GM18499 (cell line): Measurements from ENCODE around the gene ATP6V1B1.

Experiments used
- ATAC-seq: cut with Tn5 transposase; IDR thresholded peaks from one replicate; pipeline ENCODE4 v1.9.1; 2021; ENCODE audit warnings: moderate number of reproducible peaks; ENCODE audit not compliant: insufficient read depth, unreplicated experiment

Gene ATP6V1B1

DNA sequence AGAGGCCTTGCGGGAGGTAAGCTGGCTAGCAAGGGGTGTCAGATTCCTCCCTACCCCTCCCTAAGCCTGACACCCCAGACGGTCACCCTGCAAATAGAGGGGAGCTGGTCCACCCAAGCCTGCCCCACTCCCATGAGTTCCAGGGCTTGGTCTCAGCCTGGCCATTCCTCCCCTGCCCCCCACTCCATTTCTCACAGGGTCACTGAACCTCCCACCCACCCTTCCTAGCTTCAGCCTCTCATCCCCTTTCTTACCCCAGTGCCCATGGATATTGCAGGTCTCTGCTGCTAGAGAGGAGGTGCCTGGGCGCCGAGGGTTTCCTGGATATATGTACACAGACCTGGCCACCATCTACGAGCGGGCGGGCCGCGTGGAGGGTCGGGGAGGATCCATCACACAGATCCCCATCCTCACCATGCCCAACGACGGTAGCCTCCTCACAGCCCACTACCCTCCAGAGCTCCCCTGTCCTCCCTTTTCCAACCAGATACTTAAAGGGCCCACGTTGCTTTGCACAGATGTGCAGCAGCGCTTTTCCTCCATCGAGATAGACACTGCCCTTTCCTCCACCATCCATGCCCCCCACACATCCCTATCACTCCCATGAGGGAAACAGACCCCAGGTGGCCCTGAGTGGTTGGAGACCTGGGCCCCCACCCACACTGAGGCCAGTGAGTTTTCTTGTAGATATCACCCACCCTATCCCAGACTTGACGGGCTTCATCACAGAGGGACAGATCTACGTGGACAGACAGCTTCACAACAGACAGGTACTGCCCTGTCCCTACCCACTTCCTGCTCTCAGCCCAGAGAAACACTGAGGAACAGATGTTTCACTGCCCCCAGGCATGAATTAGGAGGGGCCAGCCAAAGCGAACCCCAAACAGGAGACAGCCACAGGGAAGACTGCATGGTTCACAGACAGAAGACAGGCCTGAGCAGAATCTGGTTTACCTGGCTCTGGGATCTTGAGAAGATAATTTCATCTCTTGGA, 27.5 kb downstream of the ATP6V1B1 start:
- no peak for ATAC-seq

DNA sequence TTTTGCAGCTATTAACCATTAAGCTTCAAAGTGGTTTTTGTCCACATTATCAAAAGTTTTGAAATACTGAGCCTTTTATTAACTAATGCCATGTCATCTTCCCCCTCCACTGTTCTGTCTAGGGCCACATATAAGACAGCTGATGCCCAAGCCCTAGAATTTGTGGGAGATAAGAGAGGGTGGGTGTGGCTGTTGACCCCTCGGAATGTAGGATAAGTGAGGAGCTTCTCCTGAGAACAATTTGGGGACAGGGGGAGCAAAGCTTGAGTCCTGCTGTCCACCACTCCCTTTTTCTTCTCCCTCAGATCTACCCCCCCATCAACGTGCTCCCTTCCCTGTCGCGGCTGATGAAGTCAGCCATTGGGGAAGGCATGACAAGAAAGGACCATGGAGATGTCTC, 28.4 kb downstream of the ATP6V1B1 start:
- no peak for ATAC-seq

DNA sequence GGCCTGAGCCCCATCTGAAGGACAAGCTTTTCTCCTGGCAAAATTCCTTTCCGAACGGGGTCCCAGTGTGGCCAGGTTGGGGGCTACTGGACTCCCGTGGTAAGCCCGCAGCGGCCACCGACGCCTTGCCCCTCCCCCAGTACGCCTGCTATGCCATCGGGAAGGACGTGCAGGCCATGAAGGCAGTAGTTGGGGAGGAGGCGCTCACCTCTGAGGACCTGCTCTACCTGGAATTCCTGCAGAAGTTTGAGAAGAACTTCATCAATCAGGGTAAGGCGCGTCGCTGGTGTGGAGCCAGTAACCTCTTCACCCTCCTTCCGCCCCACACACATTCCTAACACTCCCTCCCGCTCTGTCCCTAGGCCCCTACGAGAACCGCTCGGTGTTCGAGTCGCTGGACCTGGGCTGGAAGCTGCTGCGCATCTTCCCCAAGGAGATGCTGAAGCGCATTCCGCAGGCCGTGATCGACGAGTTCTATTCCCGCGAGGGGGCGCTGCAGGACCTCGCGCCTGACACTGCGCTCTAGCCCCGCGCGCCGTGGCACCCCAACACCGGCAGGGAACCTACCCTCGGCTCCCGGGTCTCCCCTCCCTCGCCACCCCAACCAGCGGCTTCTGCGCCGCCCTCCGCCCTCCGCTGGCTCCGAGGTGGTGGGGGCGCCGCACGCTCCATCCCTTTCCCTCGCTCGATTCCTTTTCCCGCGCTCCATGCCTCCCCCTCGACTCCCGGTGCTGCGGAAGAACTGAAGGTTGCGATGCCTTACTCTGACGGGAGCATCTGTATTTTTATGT, 29.1 kb downstream of the ATP6V1B1 start:
- no peak for ATAC-seq

DNA sequence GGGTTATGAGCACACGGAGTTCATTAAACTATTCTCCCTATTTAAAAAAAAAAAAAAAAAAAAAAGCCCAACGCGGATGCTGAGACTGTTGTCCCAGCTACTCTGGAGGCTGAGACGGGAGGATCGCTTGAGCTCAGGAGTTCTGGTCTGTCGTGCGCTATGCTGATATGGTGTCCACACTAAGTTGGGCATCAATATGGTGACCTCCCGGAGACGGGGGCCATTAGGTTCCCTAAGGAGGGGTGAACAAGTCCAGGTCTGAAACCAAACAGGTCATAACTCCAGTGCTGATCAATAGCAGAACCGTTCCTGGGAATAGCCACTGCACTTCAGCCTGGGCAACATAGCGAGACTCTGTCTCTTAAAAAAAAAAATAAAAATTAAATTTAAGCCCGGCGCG, 29.8 kb downstream of the ATP6V1B1 start:
- ATAC-seq, result no peak

DNA sequence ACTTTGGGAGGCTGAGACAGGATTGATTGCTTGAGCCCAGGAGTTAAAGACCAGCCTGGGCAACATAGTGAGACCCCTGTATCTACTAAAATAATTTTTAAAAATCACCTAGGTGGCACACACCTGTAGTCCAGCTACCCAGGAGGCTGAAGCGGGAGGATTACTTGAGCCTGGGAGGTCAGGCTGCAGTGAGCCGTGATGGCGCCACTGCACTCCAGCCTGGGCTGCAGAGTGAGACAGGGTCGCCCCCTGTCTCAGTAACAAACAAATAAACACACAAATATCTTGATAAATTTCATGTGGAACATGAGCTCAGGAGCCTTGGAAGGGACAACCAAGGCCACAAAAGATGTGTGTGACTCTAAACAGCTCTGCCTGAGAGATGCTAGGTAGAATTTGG, 31.0 kb downstream of the ATP6V1B1 start:
- ATAC-seq, result no peak

DNA sequence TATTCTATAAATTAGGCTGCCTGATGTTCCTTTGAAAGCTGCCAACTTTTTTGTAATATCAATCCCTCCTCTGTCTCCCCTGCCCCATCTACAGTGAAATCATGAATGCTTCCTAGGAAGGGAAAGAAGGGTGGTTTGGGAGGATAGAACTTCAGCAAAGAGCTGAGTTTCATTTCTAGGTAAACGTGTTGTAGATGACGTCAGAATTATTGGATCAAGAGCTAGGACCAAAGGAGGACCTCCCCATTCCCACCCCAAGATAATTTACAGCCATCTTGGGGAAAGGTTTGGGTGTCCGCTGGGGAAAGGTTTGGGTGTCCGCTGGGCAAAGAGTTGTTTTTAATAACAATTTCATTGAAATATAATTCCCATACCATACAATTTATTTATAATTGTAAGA, 31.5 kb downstream of the ATP6V1B1 start:
- ATAC-seq, result no peak

DNA sequence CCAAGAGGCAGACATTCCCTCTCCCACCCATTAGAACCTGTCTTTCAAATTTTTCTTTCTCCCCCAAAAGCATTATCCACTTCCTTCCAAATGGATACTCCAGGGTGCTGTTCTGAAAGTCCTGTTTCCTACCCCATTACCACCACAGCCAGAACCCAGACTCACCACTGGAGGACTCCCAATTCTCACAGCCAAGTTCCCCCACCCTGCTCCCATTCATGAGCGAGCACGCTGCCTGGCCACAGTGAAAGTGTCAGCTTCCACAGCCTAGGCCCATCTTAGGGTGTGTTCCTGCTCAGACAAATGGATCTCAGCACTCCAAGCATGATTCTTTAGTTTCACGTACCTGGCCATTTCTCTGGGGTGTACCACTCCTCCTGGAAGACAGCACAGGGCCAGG, 38.9 kb downstream of the ATP6V1B1 start:
- no peak for ATAC-seq

DNA sequence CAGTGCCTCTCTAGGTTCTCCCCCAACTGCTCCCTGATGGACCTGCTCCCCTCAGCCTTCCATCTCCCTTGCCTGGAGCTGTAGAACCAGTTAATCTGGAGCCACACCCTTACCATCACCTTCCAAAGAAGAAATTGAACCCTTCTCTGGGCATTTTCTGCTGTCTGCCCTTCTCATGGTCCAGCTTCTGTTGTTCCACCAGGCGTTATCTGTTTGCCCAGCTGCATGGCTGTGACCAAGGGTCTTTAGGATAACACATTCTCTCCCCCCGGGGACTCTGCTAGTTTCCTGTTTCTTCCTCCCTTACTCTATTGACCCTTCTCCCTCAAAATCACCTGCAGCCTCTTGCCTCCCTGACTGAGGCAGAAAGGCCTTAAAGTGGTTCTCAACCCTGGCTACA, 39.5 kb downstream of the ATP6V1B1 start:
- no peak for ATAC-seq

DNA sequence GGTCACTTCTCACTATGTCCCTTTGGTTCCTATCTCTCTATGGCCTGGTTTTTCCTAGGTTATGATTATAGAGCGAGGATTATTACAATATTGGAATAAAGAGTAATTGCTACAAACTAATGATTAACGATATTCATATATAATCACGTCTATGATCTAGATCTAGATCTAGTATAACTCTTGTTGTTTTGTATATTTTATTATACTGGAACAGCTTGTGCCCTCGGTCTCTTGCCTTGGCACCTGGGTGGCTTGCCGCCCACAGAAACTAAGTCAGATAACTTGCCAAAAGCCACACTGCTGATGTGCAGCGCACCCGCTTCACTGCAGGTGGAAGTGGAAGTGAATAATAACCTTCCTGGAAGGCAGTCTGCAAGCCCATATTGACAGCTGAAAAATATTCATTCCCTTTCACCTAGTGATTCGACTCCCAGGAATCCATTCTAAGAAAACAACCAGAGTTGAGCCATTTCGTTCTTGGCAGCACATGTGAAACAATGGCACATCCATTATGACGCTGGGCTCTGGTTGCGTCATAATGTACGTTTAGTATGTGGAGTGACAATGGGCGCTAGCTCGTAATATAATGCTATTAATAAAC, 42.0 kb downstream of the ATP6V1B1 start:
- ATAC-seq, result no peak

DNA sequence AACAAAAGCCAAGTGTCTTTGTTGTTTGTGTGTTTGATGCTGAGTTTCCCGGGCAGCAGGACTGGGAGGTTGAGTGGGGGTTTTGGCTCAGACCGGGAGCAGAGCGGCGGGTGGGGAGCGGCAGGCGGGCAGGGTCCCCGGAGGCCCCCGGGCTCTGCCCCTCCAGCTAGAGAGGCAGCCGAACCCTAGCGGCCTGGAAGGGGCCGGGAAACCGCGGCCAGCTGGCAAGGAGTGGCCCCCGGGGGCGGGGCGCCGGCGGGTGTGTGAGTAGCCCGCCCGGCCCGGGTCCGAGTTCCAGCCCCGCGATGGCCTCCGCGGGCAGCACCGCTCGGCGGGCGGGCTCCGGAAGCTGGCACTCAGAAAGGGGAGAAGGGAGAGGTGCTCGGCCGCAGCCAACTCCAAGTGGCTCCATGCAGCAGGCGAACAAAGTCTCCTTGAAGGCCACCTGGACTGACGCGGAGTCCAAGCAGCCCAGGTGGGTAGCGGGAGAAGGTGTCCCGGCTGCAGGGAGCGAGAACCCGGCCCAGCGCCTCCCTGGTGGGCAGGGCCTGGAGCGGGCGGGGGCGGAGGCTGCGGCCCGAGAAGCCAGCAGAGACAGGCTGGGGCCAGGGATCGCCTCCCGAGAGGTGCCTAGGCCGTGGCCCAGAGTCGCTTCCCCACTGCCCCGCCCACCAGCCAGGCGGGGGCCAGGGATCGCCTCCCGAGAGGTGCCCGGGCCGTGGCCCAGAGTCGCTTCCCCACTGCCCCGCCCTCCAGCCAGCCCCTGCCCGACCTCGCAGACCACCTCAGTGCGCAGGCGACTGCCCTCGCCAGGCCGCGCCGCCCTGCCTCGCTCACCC, 42.9 kb downstream of the ATP6V1B1 start, which contains the start of gene ANKRD53:
ANKRD53 (plus strand) TSS at position 290 of the 839 bp plus-strand sequence; CDS start at position 306, 16 bp downstream.
- no peak for ATAC-seq

DNA sequence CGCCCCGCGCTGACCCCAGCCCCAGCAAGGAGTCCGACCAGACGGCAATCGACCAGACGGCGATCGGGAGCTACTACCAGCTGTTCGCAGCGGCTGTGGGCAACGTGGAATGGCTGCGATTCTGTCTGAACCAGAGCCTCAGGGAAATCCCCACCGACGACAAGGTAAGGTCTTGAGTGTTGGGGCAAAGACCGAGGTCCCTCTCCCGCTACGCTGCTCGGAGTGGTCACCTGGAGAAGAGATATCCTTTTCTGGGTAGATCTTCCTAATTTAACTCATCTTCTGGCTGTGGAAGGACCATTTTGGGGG, 43.4 kb downstream of the ATP6V1B1 start:
- ATAC-seq, result no peak

DNA sequence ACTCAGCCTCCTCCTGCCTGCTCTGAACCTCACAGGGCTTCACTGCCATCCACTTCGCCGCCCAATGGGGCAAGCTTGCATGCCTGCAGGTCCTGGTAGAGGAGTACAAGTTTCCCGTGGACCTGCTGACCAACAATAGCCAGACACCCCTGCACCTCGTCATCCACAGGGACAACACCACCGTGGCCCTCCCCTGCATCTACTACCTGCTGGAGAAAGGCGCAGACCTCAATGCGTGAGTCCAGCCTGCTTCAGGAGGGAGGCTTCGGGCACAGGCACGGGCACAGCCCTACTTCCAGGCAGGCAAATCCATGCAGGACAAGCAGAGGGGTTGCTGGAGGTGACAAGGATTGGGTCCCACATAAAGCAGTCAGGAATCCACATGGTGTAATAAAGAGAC, 43.9 kb downstream of the ATP6V1B1 start:
- no peak for ATAC-seq

DNA sequence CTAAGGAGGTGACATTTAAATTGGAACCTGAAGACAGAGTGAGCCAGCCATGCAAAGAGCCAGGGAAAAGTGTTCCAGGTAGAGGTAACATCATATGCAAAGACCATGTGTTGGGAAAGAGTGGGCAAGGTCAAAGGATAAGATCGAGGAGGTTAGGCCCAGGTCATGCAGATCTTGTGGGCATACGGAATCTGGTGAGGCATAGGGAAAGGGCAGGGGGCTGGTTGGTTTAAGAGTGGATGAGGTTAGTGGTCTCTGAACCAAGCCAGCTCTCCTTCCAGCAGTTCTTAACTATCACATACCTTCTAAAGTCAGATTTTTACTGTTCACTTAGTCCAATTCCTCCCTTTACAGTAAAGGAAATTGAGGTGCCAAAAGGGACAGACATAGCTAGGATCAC, 45.7 kb downstream of the ATP6V1B1 start:
- ATAC-seq, result no peak

DNA sequence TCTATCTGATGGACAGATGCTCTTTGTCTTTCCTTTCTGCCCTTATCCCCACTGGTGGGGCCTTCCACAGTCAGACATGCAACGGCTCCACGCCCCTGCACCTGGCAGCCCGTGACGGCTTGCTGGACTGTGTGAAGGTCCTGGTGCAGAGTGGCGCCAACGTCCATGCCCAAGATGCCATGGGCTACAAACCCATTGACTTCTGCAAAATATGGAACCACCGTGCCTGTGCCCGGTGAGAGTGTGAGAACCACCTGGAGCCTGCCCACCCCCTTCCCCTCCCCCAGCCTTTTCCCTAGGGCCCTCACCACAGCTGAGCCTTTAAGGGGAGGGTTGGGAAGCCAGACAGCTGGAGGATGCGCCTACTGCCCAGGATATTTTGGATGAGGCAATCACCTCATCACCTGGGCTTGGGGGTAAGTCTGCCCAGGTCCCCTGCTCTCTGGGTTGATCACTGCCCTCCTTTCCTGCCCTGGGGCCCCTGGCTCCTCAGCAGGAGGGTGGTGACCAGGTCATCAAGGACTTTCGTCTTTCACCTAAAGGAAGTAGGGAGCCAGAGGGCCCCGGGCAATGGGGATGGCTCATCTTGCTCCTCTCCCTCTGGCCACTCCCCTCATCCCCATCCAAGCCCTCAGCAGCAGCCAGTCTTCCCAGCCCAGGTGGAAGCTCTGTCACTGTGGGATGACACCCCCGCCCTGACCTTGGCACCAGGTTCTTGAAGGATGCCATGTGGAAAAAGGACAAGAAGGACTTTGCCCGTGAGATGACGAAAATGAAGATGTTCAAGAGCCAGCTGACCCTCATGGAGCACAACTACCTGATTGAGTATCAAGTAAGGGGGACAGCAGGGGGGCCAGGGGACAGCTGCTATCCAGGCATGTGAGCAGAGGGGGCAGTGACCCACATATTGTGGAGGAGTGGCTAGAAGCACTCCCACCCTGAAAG, 46.4 kb downstream of the ATP6V1B1 start:
- ATAC-seq, result no peak

DNA sequence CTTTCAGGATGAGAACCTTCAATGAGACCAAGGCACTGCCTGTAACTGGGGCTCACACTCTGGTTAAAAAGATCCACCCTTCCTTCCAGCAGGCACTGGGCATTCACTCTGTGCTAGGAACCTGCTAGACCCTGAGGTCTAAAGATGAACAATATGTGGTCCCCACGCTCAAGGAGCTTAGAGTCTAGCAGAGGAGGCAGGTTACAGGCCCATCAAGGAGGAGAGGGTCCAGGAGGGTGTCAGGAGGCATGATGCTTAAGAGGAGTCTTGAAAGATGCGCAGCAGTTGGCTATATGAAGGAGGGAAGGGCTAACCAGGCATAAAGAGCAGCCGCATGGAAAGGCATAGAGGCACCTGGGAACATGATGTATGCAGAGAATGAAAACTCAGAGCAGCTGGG, 47.3 kb downstream of the ATP6V1B1 start:
- no peak for ATAC-seq

DNA sequence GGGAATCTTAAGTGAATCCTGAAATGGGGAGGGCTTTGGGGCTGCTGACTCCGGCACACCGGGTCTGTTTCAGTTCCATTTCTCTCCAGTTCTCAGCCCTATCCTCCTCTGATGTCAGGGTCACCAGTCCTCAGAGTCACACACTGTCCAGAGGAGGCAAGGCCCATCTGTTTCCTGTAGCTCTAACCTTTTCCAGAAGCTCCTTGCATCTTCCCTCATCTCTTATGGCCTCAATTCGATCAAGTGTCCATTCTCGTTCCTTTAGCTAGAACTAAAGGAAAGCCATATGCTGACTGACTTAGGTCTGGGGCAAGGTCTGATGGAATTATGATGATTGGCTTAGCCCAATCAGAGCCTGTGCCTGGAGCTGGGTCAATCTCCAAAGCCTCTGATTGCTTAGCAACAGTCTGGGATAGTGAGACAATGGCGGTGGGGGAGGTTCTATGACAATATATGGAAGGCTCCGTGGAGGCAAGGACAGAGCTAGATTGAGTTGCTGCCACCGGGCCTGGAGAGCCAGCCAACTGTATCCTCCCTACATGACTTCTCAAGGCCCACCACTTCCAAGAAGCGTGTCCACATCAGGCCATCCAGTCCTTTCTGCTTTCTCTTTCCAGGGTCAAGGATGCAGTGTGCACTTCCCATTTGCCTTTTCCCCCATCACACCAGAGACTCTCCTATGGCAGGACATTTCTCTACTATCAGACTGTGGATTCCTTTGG, 48.0 kb downstream of the ATP6V1B1 start:
- no peak for ATAC-seq

DNA sequence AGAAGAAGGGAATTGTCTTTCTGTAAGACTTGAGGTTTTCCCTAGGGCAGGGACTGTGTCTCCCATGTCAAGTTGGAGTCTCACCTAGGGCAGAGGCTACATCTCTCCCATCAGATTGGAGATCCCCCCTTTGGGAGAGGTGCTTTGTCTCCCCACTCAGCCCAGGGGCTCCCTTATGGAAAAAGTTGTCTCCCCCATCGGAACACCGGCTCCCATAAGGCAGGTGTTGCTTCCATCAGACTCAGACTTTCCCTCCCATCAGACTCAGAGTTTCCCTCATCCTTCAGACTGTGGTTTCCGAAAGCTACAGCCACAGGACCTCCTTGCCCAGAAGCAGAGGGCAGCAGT, 48.5 kb downstream of the ATP6V1B1 start:
- no peak for ATAC-seq

DNA sequence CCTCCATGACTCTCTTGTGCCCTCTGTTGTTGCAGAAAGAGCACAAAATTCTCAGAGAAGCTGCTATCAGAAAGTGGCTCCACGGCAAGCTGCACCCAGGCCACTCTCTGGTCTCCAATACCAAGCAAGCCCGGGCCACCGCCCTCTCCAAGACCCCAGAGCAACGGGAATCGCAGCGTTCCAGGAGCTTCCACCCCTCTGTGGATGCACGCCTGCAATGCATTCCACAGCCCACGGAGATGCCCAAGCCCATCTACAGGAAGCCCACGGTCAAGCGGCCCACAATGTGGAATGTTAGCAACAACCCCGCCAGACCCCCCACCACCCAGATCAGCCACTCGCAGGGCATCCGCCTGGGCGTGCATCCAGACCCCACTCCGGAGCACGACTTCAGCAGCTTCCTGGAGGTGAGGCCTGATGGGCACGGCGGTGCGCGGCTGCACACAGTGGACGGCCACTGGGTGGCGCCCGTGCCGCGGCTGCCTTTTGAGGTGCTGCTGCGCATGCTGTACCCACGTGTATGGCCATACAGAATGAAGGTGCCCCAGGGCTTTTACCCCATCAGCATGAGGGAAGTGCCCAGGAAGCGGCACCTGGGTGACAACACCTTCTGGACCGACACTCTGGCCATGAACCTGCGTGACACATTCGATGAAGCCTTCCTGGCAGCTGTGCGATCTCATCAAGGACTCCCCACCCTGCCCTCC, 49.0 kb downstream of the ATP6V1B1 start:
- peak; percentile 90 for ATAC-seq
